Ishikawa (cell line): ENCODE results near the gene ZCWPW1.
A peak's percentile ranks its signal among the peaks of the same experiment; 100 is the strongest.

Source experiments
- CEBPB ChIP-seq: IDR thresholded peaks from 2 replicates; pipeline ENCODE4 v1.6.1; 2012
- CREB1 ChIP-seq: IDR thresholded peaks from 2 replicates; pipeline ENCODE4 v1.6.1; 2012; ENCODE audit warnings: low read depth
- EGR1 ChIP-seq: IDR thresholded peaks from 2 replicates; pipeline ENCODE4 v1.6.1; 2012
- EP300 ChIP-seq: IDR thresholded peaks from 2 replicates; pipeline ENCODE4 v1.6.1; 2012; ENCODE audit warnings: borderline replicate concordance
- FOXM1 ChIP-seq: IDR thresholded peaks from 2 replicates; pipeline ENCODE4 v1.6.1; 2012; ENCODE audit warnings: low read depth, borderline replicate concordance
- NFIC ChIP-seq: IDR thresholded peaks from 2 replicates; pipeline ENCODE4 v1.6.1; 2012
- RAD21 ChIP-seq: IDR thresholded peaks from 2 replicates; pipeline ENCODE4 v1.6.1; 2012; ENCODE audit warnings: low read depth
- REST ChIP-seq: IDR thresholded peaks from 2 replicates; pipeline ENCODE4 v1.6.1; 2012; ENCODE audit warnings: low read depth, mild to moderate bottlenecking
- TAF1 ChIP-seq: IDR thresholded peaks from 2 replicates; pipeline ENCODE4 v1.6.1; 2012; ENCODE audit warnings: low read depth, mild to moderate bottlenecking
- TCF12 ChIP-seq: IDR thresholded peaks from 2 replicates; pipeline ENCODE4 v1.6.1; 2012; ENCODE audit warnings: low read depth
- TEAD4 ChIP-seq: IDR thresholded peaks from 2 replicates; pipeline ENCODE4 v1.6.1; 2012
- YY1 ChIP-seq: IDR thresholded peaks from 2 replicates; pipeline ENCODE4 v1.6.1; 2012; ENCODE audit warnings: low read depth
- ZBTB7A ChIP-seq: IDR thresholded peaks from 2 replicates; pipeline ENCODE4 v1.6.1; 2012; ENCODE audit warnings: low read depth
- TF ChIP-seq, protein P1 (sequence below): IDR thresholded peaks from 2 replicates; pipeline ENCODE4 v1.6.1; 2012
- TF ChIP-seq, protein P2 (sequence below): IDR thresholded peaks from 2 replicates; pipeline ENCODE4 v1.6.1; 2012

Gene ZCWPW1

GRCh38 chr7:100472121-100472851, 43.8 kb upstream of the ZCWPW1 start:
- TF ChIP-seq RAD21 (no peak), CREB1 (no peak)
- TF ChIP-seq, protein P1, sequence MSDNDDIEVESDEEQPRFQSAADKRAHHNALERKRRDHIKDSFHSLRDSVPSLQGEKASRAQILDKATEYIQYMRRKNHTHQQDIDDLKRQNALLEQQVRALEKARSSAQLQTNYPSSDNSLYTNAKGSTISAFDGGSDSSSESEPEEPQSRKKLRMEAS: peak; percentile 44; the same call in 1 of the 2 replicates

DNA sequence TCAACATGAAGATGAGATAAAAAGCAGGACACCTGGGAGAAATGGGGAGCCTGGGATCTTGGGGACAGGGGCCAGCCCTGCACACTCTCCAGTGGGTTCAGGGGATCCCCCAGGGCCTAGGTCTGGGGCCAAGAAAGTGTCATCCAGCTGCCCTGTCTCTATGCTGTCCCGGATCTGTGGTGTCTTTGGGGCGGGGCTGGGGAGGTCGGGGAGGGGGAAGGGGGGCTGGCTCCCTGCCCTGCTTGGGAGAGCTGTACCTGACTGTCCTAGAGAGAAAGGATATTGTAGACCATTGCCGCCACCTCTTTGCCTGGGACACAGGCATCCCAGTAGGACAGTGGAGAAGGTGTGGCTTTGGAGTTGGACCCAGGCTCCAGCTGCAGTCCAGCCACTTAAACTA, 42.5 kb upstream of the ZCWPW1 start:
- TF ChIP-seq FOXM1 (no peak), TCF12 (no peak), YY1 (no peak), CEBPB (no peak), NFIC (no peak), EGR1 (no peak), RAD21 (no peak), ZBTB7A (no peak), REST (no peak), TAF1 (no peak), TEAD4 (no peak), CREB1 (no peak), EP300 (no peak)
- TF ChIP-seq, protein P2, sequence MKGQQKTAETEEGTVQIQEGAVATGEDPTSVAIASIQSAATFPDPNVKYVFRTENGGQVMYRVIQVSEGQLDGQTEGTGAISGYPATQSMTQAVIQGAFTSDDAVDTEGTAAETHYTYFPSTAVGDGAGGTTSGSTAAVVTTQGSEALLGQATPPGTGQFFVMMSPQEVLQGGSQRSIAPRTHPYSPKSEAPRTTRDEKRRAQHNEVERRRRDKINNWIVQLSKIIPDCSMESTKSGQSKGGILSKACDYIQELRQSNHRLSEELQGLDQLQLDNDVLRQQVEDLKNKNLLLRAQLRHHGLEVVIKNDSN: no peak
- TF ChIP-seq, protein P1: no peak

DNA sequence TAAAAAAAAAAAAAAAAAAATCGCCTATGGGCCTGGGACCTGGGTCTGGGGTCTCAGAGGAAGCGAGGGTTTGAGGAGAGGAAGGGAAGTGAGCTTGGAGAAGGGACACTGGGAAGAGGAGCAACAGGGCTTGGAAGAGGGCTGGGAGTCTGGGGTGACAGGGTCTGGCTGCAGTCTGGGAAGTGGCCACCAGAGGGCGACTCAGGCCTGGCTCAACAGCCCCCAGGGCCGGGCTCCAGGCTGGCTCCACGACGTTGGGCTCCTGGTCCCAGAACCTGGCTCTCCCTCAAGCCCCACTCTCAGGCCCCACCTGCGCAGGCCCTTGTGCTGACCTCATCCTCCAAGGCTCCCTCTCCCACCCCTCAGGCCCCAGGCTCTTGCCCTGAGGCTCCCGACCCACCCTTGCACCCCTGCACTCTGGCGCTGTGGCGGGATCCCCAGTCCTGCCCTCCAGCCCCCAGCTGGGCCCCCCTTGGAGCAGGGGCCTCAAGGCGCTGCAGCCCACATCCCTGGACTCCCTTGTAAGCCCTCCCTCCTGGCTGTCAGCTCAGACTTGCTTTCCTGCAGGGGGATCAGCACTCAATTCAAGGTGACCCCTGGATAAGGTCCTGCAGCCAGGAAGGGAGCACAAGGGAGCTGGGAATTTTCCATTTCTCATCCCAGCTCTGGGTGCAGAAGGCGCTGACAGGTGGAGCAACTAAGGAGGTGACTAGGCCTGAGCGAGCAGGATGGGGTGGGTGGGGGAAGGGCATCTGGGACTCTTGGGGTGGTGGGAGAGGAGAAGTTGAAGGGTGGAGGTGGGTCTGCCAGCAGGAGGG, 40.9 kb upstream of the ZCWPW1 start:
- TF ChIP-seq RAD21 (peak; percentile 89), CEBPB (no peak)
- TF ChIP-seq, protein P1: 0 out of 2 replicates have a peak, but pooled peaks have one; percentile 17

GRCh38 chr7:100467638-100468373, 39.3 kb upstream of the ZCWPW1 start:
- TF ChIP-seq ZBTB7A (no peak), TAF1 (no peak), RAD21 (no peak), YY1 (no peak), TEAD4 (no peak), EP300 (no peak), EGR1 (no peak), CEBPB (no peak), REST (no peak), TCF12 (no peak), FOXM1 (no peak), NFIC (no peak)
- TF ChIP-seq, protein P1: no peak
- TF ChIP-seq, protein P2: no peak
